Thyroid gland (tissue), 4 donors: Measurements from ENCODE around the gene ADGRB3. TPM values are rescaled to one million over a fixed set of nuclear protein-coding genes. Genes with fewer than 3 reads are reported as not detected.

Experiments used
- DNase-seq, 2 donors: peaks; one replicate each; pipeline ENCODE4 v3.0.0-alpha.2; 2019
- H3K27ac ChIP-seq, 3 donors: fragments of 200-600 bp; sonication (generic); 1 replicate in 2 of 3; 2 replicates in 1 of 3; pipeline ENCODE4 v1.5.1; 2016 to 2019; ENCODE audit warnings: mild to moderate bottlenecking in 1 of 3, moderate library complexity in 1 of 3
- H3K27me3 ChIP-seq: fragments of 200-600 bp; sonication (generic); one replicate; pipeline ENCODE4 v1.5.1; 2019
- H3K36me3 ChIP-seq, 2 donors: fragments of 200-600 bp; sonication (generic); one replicate each; pipeline ENCODE4 v1.5.1; 2016 to 2019
- H3K4me1 ChIP-seq, 2 donors: fragments of 200-600 bp; sonication (generic); one replicate each; pipeline ENCODE4 v1.5.1; 2017 to 2019
- H3K4me3 ChIP-seq, 3 donors: fragments of 200-600 bp; sonication (generic); replicated peaks in 1 of 3; 1 replicate in 2 of 3; 2 replicates in 1 of 3; pipeline ENCODE4 v1.5.1; 2016; ENCODE audit warnings: mild to moderate bottlenecking in 1 of 3
- H3K9me3 ChIP-seq: fragments of 200-600 bp; sonication (generic); one replicate; pipeline ENCODE4 v1.5.1; 2017
- POLR2A ChIP-seq, 2 donors: fragments of 450-650 bp; IDR thresholded peaks; one replicate each; pipeline ENCODE4 v1.6.1; 2017; ENCODE audit warnings: antibody characterized with exemption in 2 of 2, mild to moderate bottlenecking in 2 of 2, moderate library complexity in 1 of 2
- WGBS, 2 donors: methylation state at CpG; one replicate each; pipeline ENCODE4 v1.1.5; 2017; 5-methylcytosine and 5-hydroxymethylcytosine counted together
- intact Hi-C: fragments of 100-400 bp; cut with DNase I; formaldehyde crosslinking; loops from one replicate; pipeline ENCODE4 v1.15.1; 2023
- total RNA-seq, 4 donors: library from RNA; depleted of rRNA; stranded (reverse); fragments of >200 nt; gene quantifications; one replicate each; pipeline ENCODE4 v1.2.3, GENCODE V29; 2016
- TF ChIP-seq, protein P1 (sequence below), 6 experiments: fragments of 200-600 bp in 3 of 6; fragments of 450-650 bp in 3 of 6; sonication (generic) in 3 of 6; IDR thresholded peaks; one replicate each; pipeline ENCODE4 v1.5.1; 2016 to 2019; ENCODE audit warnings: antibody characterized with exemption in 6 of 6, mild to moderate bottlenecking in 2 of 6, inconsistent platforms in 1 of 6, moderate library complexity in 1 of 6

ADGRB3 gene
- total RNA-seq, 4 donors from 2014 or later: 0.45 to 3.0 (median 1.4) TPM

DNA sequence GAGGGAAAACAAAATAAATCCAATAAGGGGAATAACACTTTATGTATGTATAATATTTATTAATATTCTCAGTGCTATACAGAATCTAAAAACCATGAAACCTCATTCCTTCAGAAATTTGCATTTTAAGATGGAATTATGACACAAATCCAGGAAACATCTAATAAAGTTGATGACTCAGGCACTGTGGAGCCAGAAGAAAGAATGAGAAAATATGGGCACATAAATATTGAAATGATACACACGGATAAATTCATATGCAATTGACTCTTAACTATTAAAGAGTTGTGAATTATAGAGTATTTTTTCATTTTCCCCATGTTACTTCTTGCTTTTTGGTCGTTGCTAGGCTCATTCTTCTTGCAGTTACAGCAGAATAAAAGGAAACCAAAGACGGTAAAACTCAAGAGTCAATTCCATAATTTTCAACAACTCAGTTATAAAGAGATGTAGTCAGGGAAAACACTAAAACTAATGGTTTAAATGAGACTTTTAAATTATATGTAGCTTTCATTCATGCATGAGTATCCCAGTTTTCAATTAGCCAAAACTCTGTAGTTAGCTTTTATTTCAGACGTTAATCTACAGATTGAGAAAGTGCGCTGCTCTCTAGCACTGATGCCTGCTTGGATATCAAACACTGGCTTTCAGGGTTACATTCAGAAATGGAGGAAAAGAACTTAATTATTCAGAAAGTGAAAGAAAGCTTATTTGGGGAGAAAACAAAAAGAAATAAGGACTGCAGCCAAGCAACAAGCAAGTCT is 95.4 kb downstream of the ADGRB3 start:
- intact Hi-C loops: no loop called here
- no peaks in the 10 kb centered on the region for H3K36me3 ChIP-seq
- no peak overlapping the region for H3K27ac ChIP-seq
- no peak for DNase-seq
- TF ChIP-seq, protein P1, sequence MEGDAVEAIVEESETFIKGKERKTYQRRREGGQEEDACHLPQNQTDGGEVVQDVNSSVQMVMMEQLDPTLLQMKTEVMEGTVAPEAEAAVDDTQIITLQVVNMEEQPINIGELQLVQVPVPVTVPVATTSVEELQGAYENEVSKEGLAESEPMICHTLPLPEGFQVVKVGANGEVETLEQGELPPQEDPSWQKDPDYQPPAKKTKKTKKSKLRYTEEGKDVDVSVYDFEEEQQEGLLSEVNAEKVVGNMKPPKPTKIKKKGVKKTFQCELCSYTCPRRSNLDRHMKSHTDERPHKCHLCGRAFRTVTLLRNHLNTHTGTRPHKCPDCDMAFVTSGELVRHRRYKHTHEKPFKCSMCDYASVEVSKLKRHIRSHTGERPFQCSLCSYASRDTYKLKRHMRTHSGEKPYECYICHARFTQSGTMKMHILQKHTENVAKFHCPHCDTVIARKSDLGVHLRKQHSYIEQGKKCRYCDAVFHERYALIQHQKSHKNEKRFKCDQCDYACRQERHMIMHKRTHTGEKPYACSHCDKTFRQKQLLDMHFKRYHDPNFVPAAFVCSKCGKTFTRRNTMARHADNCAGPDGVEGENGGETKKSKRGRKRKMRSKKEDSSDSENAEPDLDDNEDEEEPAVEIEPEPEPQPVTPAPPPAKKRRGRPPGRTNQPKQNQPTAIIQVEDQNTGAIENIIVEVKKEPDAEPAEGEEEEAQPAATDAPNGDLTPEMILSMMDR (IDR thresholded peaks at IDR 0.05): no peak
- no peak for TF ChIP-seq POLR2A (IDR thresholded peaks at IDR 0.05)
- H3K9me3 ChIP-seq: no peaks in the 10 kb centered on the region
- H3K4me3 ChIP-seq: no peak overlapping the region
- H3K27me3 ChIP-seq: no peaks in the 10 kb centered on the region
- H3K4me1 ChIP-seq: no peaks in the 10 kb centered on the region
- WGBS, 2 donors: 65 to 88% methylated on average over 5 of the region's 5 CpGs

DNA sequence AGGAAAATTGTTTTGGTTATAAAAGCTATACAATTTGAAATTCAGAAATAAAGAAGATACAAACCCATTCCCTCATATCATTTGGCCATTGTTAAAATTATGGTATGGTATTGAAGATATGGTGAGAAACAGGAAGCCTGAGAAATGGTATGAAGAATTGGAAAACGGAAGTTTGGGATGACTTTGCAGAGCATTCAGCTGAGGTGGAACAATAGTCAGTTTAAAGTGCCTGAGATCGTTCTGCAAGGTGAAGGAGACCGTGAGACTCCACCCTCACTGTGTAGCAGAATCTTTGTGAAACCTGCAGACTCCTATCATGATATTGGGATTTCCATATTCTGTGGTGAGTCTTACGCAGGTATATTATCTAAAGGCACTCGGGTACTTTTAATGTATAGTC is 97.3 kb downstream of the ADGRB3 start:
- TF ChIP-seq, protein P1 (IDR thresholded peaks at IDR 0.05): no peak
- no peak for TF ChIP-seq POLR2A (IDR thresholded peaks at IDR 0.05)
- Histone ChIP-seq H3K4me3 (no peak overlapping the region), H3K27ac (no peak overlapping the region), H3K36me3 (no peaks in the 10 kb centered on the region), H3K4me1 (no peaks in the 10 kb centered on the region), H3K27me3 (no peaks in the 10 kb centered on the region), H3K9me3 (no peaks in the 10 kb centered on the region)
- intact Hi-C loops: no loop called here
- 86 to 87% methylated on average over 5 of the region's 5 CpGs for WGBS, 2 donors
- no peak for DNase-seq

DNA sequence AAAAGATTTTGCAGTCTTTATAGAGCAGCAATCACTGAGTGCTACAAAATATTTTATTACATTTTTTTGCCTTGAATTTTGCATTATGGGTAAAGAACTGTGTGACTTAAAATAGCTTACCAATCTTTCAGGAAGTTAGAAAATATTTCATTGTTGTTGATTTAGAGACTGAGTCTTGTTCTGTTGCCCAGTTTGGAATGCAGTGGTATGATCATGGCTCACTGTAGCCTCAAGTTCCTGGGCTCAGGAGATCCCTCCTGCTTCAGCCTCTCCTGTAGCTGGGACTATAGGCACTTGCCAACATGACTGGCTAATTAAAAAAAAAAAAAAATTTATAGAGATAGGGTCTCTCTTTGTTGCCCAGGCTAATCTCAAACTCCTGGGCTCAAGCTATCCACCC is 100.8 kb downstream of the ADGRB3 start:
- no peak overlapping the region for H3K27ac ChIP-seq
- H3K4me3 ChIP-seq: no peak overlapping the region
- no peak for DNase-seq
- intact Hi-C loops: no loop called here
- H3K27me3 ChIP-seq: no peaks in the 10 kb centered on the region
- no peaks in the 10 kb centered on the region for H3K9me3 ChIP-seq
- no peak for TF ChIP-seq POLR2A (IDR thresholded peaks at IDR 0.05)
- TF ChIP-seq, protein P1 (IDR thresholded peaks at IDR 0.05): no peak
- no peaks in the 10 kb centered on the region for H3K4me1 ChIP-seq
- H3K36me3 ChIP-seq: no peaks in the 10 kb centered on the region

DNA sequence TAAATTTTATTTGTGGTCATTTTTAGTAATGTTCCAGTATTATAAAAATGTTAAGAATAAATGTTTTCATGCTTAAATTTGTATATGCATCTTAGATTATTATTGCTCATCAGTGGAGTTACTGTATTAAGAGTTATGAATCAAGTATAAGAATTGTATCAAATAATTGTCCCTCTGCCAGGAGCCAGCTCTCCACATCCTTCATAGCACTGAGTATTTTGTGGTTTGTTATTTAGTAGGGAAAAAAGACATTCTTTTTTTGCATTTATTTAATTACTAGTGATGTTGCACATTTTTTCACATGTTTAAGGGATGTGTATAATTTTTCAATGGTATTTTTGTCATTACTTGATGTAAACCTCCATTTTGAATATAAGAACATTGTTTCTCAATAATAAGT is 102.0 kb downstream of the ADGRB3 start:
- H3K27ac ChIP-seq: no peak overlapping the region
- H3K9me3 ChIP-seq: no peaks in the 10 kb centered on the region
- TF ChIP-seq, protein P1 (IDR thresholded peaks at IDR 0.05): no peak
- TF ChIP-seq POLR2A (IDR thresholded peaks at IDR 0.05): no peak
- no peaks in the 10 kb centered on the region for H3K27me3 ChIP-seq
- no peaks in the 10 kb centered on the region for H3K4me1 ChIP-seq
- H3K4me3 ChIP-seq: no peak overlapping the region
- DNase-seq: no peak
- H3K36me3 ChIP-seq: no peaks in the 10 kb centered on the region
- intact Hi-C loops: no loop called here

DNA sequence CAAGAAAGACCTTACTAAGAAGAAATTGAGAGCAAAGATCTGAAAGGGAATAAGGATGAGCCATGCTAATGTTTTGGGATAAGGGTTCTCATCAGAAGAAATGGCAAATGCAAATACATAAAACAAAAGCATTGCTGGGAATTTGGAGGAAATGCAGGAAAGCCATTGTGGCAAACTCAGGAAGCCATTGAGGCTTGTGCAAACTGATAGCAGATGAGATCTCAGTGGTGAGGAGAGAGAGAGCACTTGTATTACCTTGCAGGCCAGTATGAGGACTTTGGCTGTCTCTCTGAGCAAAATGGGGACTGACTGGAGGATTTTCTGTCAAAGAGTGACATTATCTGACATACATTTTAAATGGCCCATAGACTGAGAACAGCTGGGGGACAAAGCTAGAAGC is 103.0 kb downstream of the ADGRB3 start:
- no peaks in the 10 kb centered on the region for H3K36me3 ChIP-seq
- TF ChIP-seq POLR2A (IDR thresholded peaks at IDR 0.05): no peak
- TF ChIP-seq, protein P1 (IDR thresholded peaks at IDR 0.05): no peak
- H3K27ac ChIP-seq: no peak overlapping the region
- no peak overlapping the region for H3K4me3 ChIP-seq
- DNase-seq: no peak
- H3K27me3 ChIP-seq: no peaks in the 10 kb centered on the region
- no peaks in the 10 kb centered on the region for H3K4me1 ChIP-seq
- intact Hi-C loops: no loop called here
- no peaks in the 10 kb centered on the region for H3K9me3 ChIP-seq
